Measurements from ENCODE around the gene FHOD3.

GRCh38 chr18:36269157-36269556 is 28.4 kb upstream of the FHOD3 start:
- TF ChIP-seq, protein P1, sequence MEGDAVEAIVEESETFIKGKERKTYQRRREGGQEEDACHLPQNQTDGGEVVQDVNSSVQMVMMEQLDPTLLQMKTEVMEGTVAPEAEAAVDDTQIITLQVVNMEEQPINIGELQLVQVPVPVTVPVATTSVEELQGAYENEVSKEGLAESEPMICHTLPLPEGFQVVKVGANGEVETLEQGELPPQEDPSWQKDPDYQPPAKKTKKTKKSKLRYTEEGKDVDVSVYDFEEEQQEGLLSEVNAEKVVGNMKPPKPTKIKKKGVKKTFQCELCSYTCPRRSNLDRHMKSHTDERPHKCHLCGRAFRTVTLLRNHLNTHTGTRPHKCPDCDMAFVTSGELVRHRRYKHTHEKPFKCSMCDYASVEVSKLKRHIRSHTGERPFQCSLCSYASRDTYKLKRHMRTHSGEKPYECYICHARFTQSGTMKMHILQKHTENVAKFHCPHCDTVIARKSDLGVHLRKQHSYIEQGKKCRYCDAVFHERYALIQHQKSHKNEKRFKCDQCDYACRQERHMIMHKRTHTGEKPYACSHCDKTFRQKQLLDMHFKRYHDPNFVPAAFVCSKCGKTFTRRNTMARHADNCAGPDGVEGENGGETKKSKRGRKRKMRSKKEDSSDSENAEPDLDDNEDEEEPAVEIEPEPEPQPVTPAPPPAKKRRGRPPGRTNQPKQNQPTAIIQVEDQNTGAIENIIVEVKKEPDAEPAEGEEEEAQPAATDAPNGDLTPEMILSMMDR (IDR thresholded peaks at IDR 0.05), result no peak
- TF ChIP-seq EP300 (IDR thresholded peaks at IDR 0.05), result no peak

All from esophagus muscularis mucosa (tissue), 3 donors.